ENCODE results near the gene CHMP5. TPM values are rescaled to one million over a fixed set of nuclear protein-coding genes. Genes with fewer than 3 reads are reported as not detected.

Gene CHMP5
- polyA plus RNA-seq, 4 donors: 78.1 to 212 (median 134) TPM

GRCh38 chr9:33227008-33227398 lies 37.8 kb upstream of the CHMP5 start:
- FAIRE-seq: no peak
- Histone ChIP-seq H3K4me1 (ENCODE audit: control insufficient read depth in 3 of 3, insufficient read depth in 2 of 3, low read depth in 1 of 3, low read length in 2 of 3) (peaks cover 0 to 10% (median 2%) of the 10 kb centered on the region in 3 donors), H3K4me3 (ENCODE audit: low read depth in 1 of 3, low read length in 3 of 3) (no peak overlapping the region), H3K27ac (ENCODE audit: low read depth in 1 of 3, low read length in 2 of 3) (no peak overlapping the region), H3K9me3 (ENCODE audit: control insufficient read depth in 2 of 2, insufficient read depth in 1 of 2, low read depth in 1 of 2, low read length in 1 of 2) (no peaks in the 10 kb centered on the region), H3K36me3 (ENCODE audit: control insufficient read depth in 3 of 3, insufficient read depth in 2 of 3, low read depth in 1 of 3, low read length in 3 of 3) (no peaks in the 10 kb centered on the region), H3K27me3 (ENCODE audit: control insufficient read depth in 3 of 3, insufficient read depth in 3 of 3, low read length in 3 of 3) (no peaks in the 10 kb centered on the region)
- DNase-seq: no peak
- WGBS, 3 donors: 81 to 88% (median 83%) methylated on average over 10 of the region's 10 CpGs

DNA sequence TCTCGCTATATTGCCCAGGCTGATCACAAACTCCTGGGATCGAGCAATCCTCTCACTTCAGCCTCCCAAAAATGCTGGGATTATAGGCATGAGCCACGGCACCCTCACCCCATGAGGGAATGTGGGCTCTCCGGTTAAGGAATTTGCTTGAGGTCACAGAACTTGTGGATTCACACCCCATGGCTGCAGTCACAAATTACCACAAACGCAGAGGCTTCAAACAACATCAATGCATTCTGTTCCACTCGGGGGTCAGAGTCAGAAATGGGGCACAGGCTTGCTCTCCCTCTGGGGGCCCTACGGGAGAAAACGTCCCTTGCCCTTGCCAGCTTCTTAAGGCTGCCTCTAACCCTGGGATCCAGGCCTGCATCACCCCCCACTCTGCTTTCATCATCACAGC lies 37.1 kb upstream of the CHMP5 start:
- FAIRE-seq (no peak), DNase-seq (no peak)
- no peaks in the 10 kb centered on the region for H3K9me3 ChIP-seq (ENCODE audit: control insufficient read depth in 2 of 2, insufficient read depth in 1 of 2, low read depth in 1 of 2, low read length in 1 of 2)
- no peaks in the 10 kb centered on the region for H3K27me3 ChIP-seq (ENCODE audit: control insufficient read depth in 3 of 3, insufficient read depth in 3 of 3, low read length in 3 of 3)
- H3K4me1 ChIP-seq (ENCODE audit: control insufficient read depth in 3 of 3, insufficient read depth in 2 of 3, low read depth in 1 of 3, low read length in 2 of 3): peaks cover 0 to 10% (median 2%) of the 10 kb centered on the region in 3 donors
- H3K27ac ChIP-seq (ENCODE audit: low read depth in 1 of 3, low read length in 2 of 3): no peak overlapping the region
- no peaks in the 10 kb centered on the region for H3K36me3 ChIP-seq (ENCODE audit: control insufficient read depth in 3 of 3, insufficient read depth in 2 of 3, low read depth in 1 of 3, low read length in 3 of 3)
- 84 to 89% (median 86%) methylated on average over 8 of the region's 8 CpGs for WGBS, 3 donors
- H3K4me3 ChIP-seq (ENCODE audit: low read depth in 1 of 3, low read length in 3 of 3): no peak overlapping the region

GRCh38 chr9:33228606-33229005 lies 36.2 kb upstream of the CHMP5 start:
- no peak for FAIRE-seq
- 61 to 78% (median 70%) methylated on average over 4 of the region's 4 CpGs for WGBS, 3 donors

DNA sequence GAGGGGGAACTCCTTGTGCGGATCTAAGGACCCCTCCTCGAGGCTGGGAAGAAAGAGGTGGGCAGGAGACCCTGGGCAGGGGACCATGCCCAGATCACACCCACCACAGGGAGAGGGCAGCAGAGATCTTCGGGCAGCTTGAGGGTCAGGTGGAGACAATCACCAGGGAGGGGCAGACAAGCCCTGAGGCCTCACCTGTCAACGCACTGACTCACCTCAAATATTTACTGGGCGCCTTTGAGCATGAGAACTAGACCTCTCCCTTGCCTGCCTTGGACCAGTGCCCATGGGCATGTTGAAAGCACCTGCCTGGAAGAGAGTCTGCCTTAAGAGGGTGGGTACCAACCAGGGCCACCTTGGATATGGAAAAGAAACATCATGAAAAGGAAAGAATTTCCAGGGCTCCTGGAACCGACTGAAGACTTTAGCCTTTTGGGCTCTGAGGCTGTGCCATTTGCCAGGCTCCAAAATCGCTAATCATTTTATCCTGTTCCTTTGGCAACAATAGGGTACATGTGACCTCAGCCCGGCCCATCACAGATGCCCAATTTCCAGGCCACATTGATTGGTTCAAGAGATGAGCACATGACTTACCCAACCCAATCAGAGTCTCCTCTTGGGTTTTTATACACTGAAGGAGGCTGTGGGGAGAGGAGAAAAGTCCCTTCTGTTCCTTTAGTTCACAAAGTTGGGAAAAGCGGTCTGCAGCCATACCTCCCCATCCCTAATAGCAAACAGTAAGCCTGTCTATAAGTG lies 35.3 kb upstream of the CHMP5 start:
- peak; percentile 77 to 99 for DNase-seq
- WGBS, 3 donors: 22 to 64% (median 46%) methylated on average over 9 of the region's 9 CpGs

More at GRCh38 chr9:33228606-33229005, 36.2 kb upstream of the CHMP5 start:
- Histone ChIP-seq H3K36me3 (ENCODE audit: control insufficient read depth in 3 of 3, insufficient read depth in 2 of 3, low read depth in 1 of 3, low read length in 3 of 3) (no peaks in the 10 kb centered on the region), H3K27me3 (ENCODE audit: control insufficient read depth in 3 of 3, insufficient read depth in 3 of 3, low read length in 3 of 3) (no peaks in the 10 kb centered on the region), H3K27ac (ENCODE audit: low read depth in 1 of 3, low read length in 2 of 3) (no peak overlapping the region), H3K4me3 (ENCODE audit: low read depth in 1 of 3, low read length in 3 of 3) (no peak overlapping the region), H3K4me1 (ENCODE audit: control insufficient read depth in 3 of 3, insufficient read depth in 2 of 3, low read depth in 1 of 3, low read length in 2 of 3) (peaks cover 2 to 13% (median 2%) of the 10 kb centered on the region in 3 donors), H3K9me3 (ENCODE audit: control insufficient read depth in 2 of 2, insufficient read depth in 1 of 2, low read depth in 1 of 2, low read length in 1 of 2) (no peaks in the 10 kb centered on the region)
- no peak for DNase-seq

DNA sequence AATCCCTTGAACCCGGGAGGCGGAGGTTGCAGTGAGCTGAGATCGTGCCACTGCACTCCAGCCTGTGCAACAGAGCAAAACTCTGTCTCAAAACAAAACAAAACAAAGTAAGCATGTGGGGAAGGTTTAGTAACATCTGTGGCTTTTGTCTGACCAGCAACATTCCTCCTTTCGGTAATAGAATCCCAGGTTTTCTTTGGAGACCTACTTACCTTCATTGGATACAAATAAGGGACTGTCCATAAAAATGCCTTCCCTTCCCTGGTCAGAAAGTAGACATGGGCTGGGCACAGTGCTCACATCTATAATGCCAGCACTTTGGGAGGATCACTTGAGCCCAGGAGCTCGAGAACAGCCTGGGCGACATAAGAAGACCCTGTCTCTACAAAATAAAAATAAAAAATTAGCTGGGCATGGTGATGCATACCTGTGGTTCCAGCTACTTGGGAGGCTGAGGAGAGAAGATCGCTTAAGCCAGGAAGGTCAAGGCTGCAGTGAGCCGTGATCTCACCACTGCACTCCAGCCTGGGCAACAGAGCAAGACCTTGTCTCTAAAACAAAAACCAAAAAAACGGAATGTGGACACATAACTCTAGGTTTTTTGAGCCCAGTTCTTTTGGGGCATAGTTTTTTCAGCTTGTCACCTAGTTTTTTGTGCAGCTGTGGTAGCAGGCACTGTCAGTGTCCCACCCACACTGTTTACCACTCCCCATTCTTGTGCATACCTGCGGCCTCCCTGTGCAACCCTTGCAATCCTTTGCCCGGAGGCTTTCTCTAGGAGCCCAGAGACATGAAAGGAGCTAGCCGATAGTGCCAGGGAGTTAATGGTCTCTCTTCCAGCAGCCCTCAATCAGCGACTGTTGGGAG lies 33.9 kb upstream of the CHMP5 start:
- Histone ChIP-seq H3K4me1 (ENCODE audit: control insufficient read depth in 3 of 3, insufficient read depth in 2 of 3, low read depth in 1 of 3, low read length in 2 of 3) (peaks cover 0 to 14% (median 8%) of the 10 kb centered on the region in 3 donors), H3K36me3 (ENCODE audit: control insufficient read depth in 3 of 3, insufficient read depth in 2 of 3, low read depth in 1 of 3, low read length in 3 of 3) (no peaks in the 10 kb centered on the region), H3K27me3 (ENCODE audit: control insufficient read depth in 3 of 3, insufficient read depth in 3 of 3, low read length in 3 of 3) (no peaks in the 10 kb centered on the region), H3K27ac (ENCODE audit: low read depth in 1 of 3, low read length in 2 of 3) (no peak overlapping the region), H3K9me3 (ENCODE audit: control insufficient read depth in 2 of 2, insufficient read depth in 1 of 2, low read depth in 1 of 2, low read length in 1 of 2) (no peaks in the 10 kb centered on the region), H3K4me3 (ENCODE audit: low read depth in 1 of 3, low read length in 3 of 3) (no peak overlapping the region)
- FAIRE-seq (no peak), DNase-seq (no peak)
- 86 to 89% (median 87%) methylated on average over 13 of the region's 13 CpGs for WGBS, 3 donors

More for the DNA sequence above, 35.3 kb upstream of the CHMP5 start:
- H3K9me3 ChIP-seq (ENCODE audit: control insufficient read depth in 2 of 2, insufficient read depth in 1 of 2, low read depth in 1 of 2, low read length in 1 of 2): no peaks in the 10 kb centered on the region
- no peak overlapping the region for H3K4me3 ChIP-seq (ENCODE audit: low read depth in 1 of 3, low read length in 3 of 3)
- peaks cover 2 to 16% (median 7%) of the 10 kb centered on the region in 3 donors for H3K4me1 ChIP-seq (ENCODE audit: control insufficient read depth in 3 of 3, insufficient read depth in 2 of 3, low read depth in 1 of 3, low read length in 2 of 3)
- H3K27ac ChIP-seq (ENCODE audit: low read depth in 1 of 3, low read length in 2 of 3): peak overlapping the region; percentile 29 to 47 (median 45)
- no peak for FAIRE-seq
- no peaks in the 10 kb centered on the region for H3K27me3 ChIP-seq (ENCODE audit: control insufficient read depth in 3 of 3, insufficient read depth in 3 of 3, low read length in 3 of 3)
- no peaks in the 10 kb centered on the region for H3K36me3 ChIP-seq (ENCODE audit: control insufficient read depth in 3 of 3, insufficient read depth in 2 of 3, low read depth in 1 of 3, low read length in 3 of 3)

GRCh38 chr9:33231623-33231942 lies 33.3 kb upstream of the CHMP5 start:
- WGBS, 3 donors: 69 to 77% (median 76%) methylated on average over 2 of the region's 2 CpGs
- FAIRE-seq: no peak

GRCh38 chr9:33232815-33233214 lies 32.0 kb upstream of the CHMP5 start:
- no peaks in the 10 kb centered on the region for H3K36me3 ChIP-seq (ENCODE audit: control insufficient read depth in 3 of 3, insufficient read depth in 2 of 3, low read depth in 1 of 3, low read length in 3 of 3)
- no peaks in the 10 kb centered on the region for H3K9me3 ChIP-seq (ENCODE audit: control insufficient read depth in 2 of 2, insufficient read depth in 1 of 2, low read depth in 1 of 2, low read length in 1 of 2)
- FAIRE-seq (no peak), DNase-seq (no peak)
- no peak overlapping the region for H3K27ac ChIP-seq (ENCODE audit: low read depth in 1 of 3, low read length in 2 of 3)
- peaks cover 0 to 14% (median 8%) of the 10 kb centered on the region in 3 donors for H3K4me1 ChIP-seq (ENCODE audit: control insufficient read depth in 3 of 3, insufficient read depth in 2 of 3, low read depth in 1 of 3, low read length in 2 of 3)
- no peak overlapping the region for H3K4me3 ChIP-seq (ENCODE audit: low read depth in 1 of 3, low read length in 3 of 3)
- 92 to 96% (median 95%) methylated on average over 6 of the region's 6 CpGs for WGBS, 3 donors
- peaks cover 0 to 2% (median 0%) of the 10 kb centered on the region in 3 donors for H3K27me3 ChIP-seq (ENCODE audit: control insufficient read depth in 3 of 3, insufficient read depth in 3 of 3, low read length in 3 of 3)

More at GRCh38 chr9:33231623-33231942, 33.3 kb upstream of the CHMP5 start:
- Histone ChIP-seq H3K27me3 (ENCODE audit: control insufficient read depth in 3 of 3, insufficient read depth in 3 of 3, low read length in 3 of 3) (no peaks in the 10 kb centered on the region), H3K4me1 (ENCODE audit: control insufficient read depth in 3 of 3, insufficient read depth in 2 of 3, low read depth in 1 of 3, low read length in 2 of 3) (peaks cover 0 to 14% (median 8%) of the 10 kb centered on the region in 3 donors), H3K27ac (ENCODE audit: low read depth in 1 of 3, low read length in 2 of 3) (no peak overlapping the region), H3K36me3 (ENCODE audit: control insufficient read depth in 3 of 3, insufficient read depth in 2 of 3, low read depth in 1 of 3, low read length in 3 of 3) (no peaks in the 10 kb centered on the region), H3K4me3 (ENCODE audit: low read depth in 1 of 3, low read length in 3 of 3) (no peak overlapping the region), H3K9me3 (ENCODE audit: control insufficient read depth in 2 of 2, insufficient read depth in 1 of 2, low read depth in 1 of 2, low read length in 1 of 2) (no peaks in the 10 kb centered on the region)
- no peak for DNase-seq

- WGBS, 3 donors: 7 to 38% (median 31%) methylated on average over 1 of the region's 1 CpG
Observed at GRCh38 chr9:33233626-33234342, 31.1 kb upstream of the CHMP5 start.

More at GRCh38 chr9:33233626-33234342, 31.1 kb upstream of the CHMP5 start:
- Histone ChIP-seq H3K27me3 (ENCODE audit: control insufficient read depth in 3 of 3, insufficient read depth in 3 of 3, low read length in 3 of 3) (peaks cover 0 to 2% (median 0%) of the 10 kb centered on the region in 3 donors), H3K9me3 (ENCODE audit: control insufficient read depth in 2 of 2, insufficient read depth in 1 of 2, low read depth in 1 of 2, low read length in 1 of 2) (no peaks in the 10 kb centered on the region), H3K36me3 (ENCODE audit: control insufficient read depth in 3 of 3, insufficient read depth in 2 of 3, low read depth in 1 of 3, low read length in 3 of 3) (no peaks in the 10 kb centered on the region), H3K4me1 (ENCODE audit: control insufficient read depth in 3 of 3, insufficient read depth in 2 of 3, low read depth in 1 of 3, low read length in 2 of 3) (peaks cover 0 to 14% (median 8%) of the 10 kb centered on the region in 3 donors), H3K27ac (ENCODE audit: low read depth in 1 of 3, low read length in 2 of 3) (peak overlapping the region; percentile 66 to 84 (median 69)), H3K4me3 (ENCODE audit: low read depth in 1 of 3, low read length in 3 of 3) (no peak overlapping the region)
- FAIRE-seq: no peak
- peak; percentile 84 to 100 for DNase-seq

All from small intestine (tissue), 7 donors.